DOHH2 (cell line): ENCODE results near the gene UBE2D4.
A peak's percentile ranks its signal among the peaks of the same experiment; 100 is the strongest.
"Not testable (repeated sequence)": the region's sequence is repeated elsewhere in the genome, so short reads cannot be mapped to it uniquely, and the experiment has no call there.

Experiments
- H3F3A ChIP-seq: fragments of 200-600 bp; sonication (generic), shearing (Covaris generic); 2 replicates; pipeline ENCODE4 v1.6.0; 2016; ENCODE audit warnings: antibody characterized with exemption, mild to moderate bottlenecking; ENCODE audit not compliant: control insufficient read depth, insufficient read depth
- H3K27ac ChIP-seq: fragments of 200-600 bp; sonication (generic); 2 replicates; pipeline ENCODE4 v1.5.1; 2014; ENCODE audit warnings: low read depth, mild to moderate bottlenecking, low read length, moderate library complexity
- H3K27me3 ChIP-seq: fragments of 200-600 bp; sonication (generic); 2 replicates; pipeline ENCODE4 v1.6.1; 2014; ENCODE audit warnings: mild to moderate bottlenecking, low read length, mixed read lengths; ENCODE audit not compliant: control insufficient read depth
- H3K36me3 ChIP-seq: fragments of 200-600 bp; sonication (generic); 2 replicates; pipeline ENCODE4 v1.6.1; 2014; ENCODE audit warnings: mild to moderate bottlenecking, low read length, moderate library complexity, mixed read lengths; ENCODE audit not compliant: control insufficient read depth
- H3K4me1 ChIP-seq: fragments of 200-600 bp; sonication (generic); 2 replicates; pipeline ENCODE4 v1.6.1; 2014; ENCODE audit warnings: mild to moderate bottlenecking, low read length, mixed read lengths; ENCODE audit not compliant: control insufficient read depth
- H3K4me2 ChIP-seq: fragments of 200-600 bp; sonication (generic); 2 replicates; pipeline ENCODE4 v1.6.0; 2014; ENCODE audit warnings: mild to moderate bottlenecking, low read length, moderate library complexity
- H3K4me3 ChIP-seq: fragments of 200-600 bp; sonication (generic); 2 replicates; pipeline ENCODE4 v1.5.1; 2014; ENCODE audit warnings: mild to moderate bottlenecking, low read length, mixed read lengths
- H3K79me2 ChIP-seq: fragments of 200-600 bp; sonication (generic); 2 replicates; pipeline ENCODE4 v1.6.1; 2014; ENCODE audit warnings: mild to moderate bottlenecking, low read length, mixed read lengths; ENCODE audit not compliant: control insufficient read depth
- H3K9me2 ChIP-seq: fragments of 200-600 bp; sonication (generic); replicated peaks from 2 replicates; pipeline ENCODE4 v1.6.1; 2014; ENCODE audit warnings: mild to moderate bottlenecking, low read length, mixed read lengths; ENCODE audit not compliant: control insufficient read depth
- H3K9me3 ChIP-seq: fragments of 200-600 bp; sonication (generic); 2 replicates; pipeline ENCODE4 v1.6.1; 2014; ENCODE audit warnings: antibody characterized with exemption, low read length, mixed read lengths; ENCODE audit not compliant: control insufficient read depth, insufficient read depth
- H4K20me1 ChIP-seq: fragments of 200-600 bp; sonication (generic); 2 replicates; pipeline ENCODE4 v1.6.0; 2014; ENCODE audit warnings: low read depth, mild to moderate bottlenecking, antibody characterized with exemption, low read length, moderate library complexity; ENCODE audit not compliant: control insufficient read depth, insufficient read depth
- CTCF ChIP-seq: fragments of 200-600 bp; sonication (generic); IDR thresholded peaks from one replicate; pipeline ENCODE4 v1.5.1; 2014; ENCODE audit warnings: antibody characterized with exemption, mild to moderate bottlenecking, low read depth, low read length; ENCODE audit not compliant: poor library complexity, severe bottlenecking
- EZH2phosphoT487 ChIP-seq: fragments of 200-600 bp; sonication (generic); IDR thresholded peaks from 2 replicates; pipeline ENCODE4 v1.6.1; 2017; ENCODE audit warnings: borderline replicate concordance, mild to moderate bottlenecking, antibody characterized with exemption, low read length, moderate library complexity, mixed read lengths

Gene UBE2D4

GRCh38 chr7:43956027-43956426 lies 29.8 kb downstream of the UBE2D4 start:
- H3K27me3 ChIP-seq = no peaks in the 10 kb centered on the region
- no peaks in the 10 kb centered on the region for H3K9me2 ChIP-seq
- peak overlapping the region; percentile 44 for H3K4me2 ChIP-seq

DNA sequence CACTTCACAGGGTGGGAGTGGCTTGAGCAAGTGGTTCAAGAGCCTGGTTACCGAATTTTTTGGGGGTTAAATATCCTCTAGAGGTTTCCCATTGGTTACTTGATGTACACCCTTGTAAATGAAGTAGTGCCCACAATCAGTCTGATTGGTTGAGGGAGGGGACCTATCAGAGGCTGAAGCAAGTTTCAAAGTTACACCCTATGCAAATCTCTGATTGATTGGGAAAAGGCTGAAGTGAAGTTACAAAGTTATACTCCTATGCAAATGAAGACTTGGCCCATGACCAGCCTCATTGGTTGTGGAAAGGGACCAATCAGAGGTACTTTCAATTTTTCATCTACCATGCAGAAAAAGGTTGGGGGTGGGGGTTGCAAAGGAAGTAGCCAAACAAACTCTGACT lies 34.7 kb downstream of the UBE2D4 start:
- no peaks in the 10 kb centered on the region for H3K36me3 ChIP-seq
- no peak overlapping the region for H3K4me3 ChIP-seq
- no peaks in the 10 kb centered on the region for H3K27me3 ChIP-seq
- no peak for TF ChIP-seq EZH2phosphoT487
- no peak for TF ChIP-seq CTCF
- H3K9me3 ChIP-seq = no peaks in the 10 kb centered on the region
- no peak overlapping the region for H3K27ac ChIP-seq
- peaks cover 7% of the 10 kb centered on the region for H3K4me1 ChIP-seq
- no peaks in the 10 kb centered on the region for H4K20me1 ChIP-seq
- H3K4me2 ChIP-seq = no peak overlapping the region
- H3K79me2 ChIP-seq = no peaks in the 10 kb centered on the region
- no peaks in the 10 kb centered on the region for H3K9me2 ChIP-seq
- H3F3A ChIP-seq = no peaks in the 10 kb centered on the region

More at GRCh38 chr7:43956027-43956426, 29.8 kb downstream of the UBE2D4 start:
- Histone ChIP-seq H3K27ac (no peak overlapping the region), H3F3A (no peaks in the 10 kb centered on the region), H3K4me1 (peaks cover 23% of the 10 kb centered on the region), H3K9me3 (no peaks in the 10 kb centered on the region), H3K4me3 (no peak overlapping the region), H3K36me3 (no peaks in the 10 kb centered on the region), H3K79me2 (no peaks in the 10 kb centered on the region), H4K20me1 (no peaks in the 10 kb centered on the region)
- no peak for TF ChIP-seq CTCF
- TF ChIP-seq EZH2phosphoT487 = no peak

- H3K4me3 ChIP-seq, H3K27me3 ChIP-seq, H4K20me1 ChIP-seq, H3K4me2 ChIP-seq, H3K9me2 ChIP-seq, H3K36me3 ChIP-seq, H3K9me3 ChIP-seq, H3K27ac ChIP-seq, H3F3A ChIP-seq, H3K4me1 ChIP-seq, H3K79me2 ChIP-seq: not testable (repeated sequence)
Measured at GRCh38 chr7:43966392-43966791, 40.2 kb downstream of the UBE2D4 start.

GRCh38 chr7:43968172-43969040 lies 42.2 kb downstream of the UBE2D4 start:
- not testable (repeated sequence) for H3K4me1 ChIP-seq, H3K9me3 ChIP-seq, H3K79me2 ChIP-seq, H3F3A ChIP-seq, H4K20me1 ChIP-seq, H3K27ac ChIP-seq, H3K4me3 ChIP-seq, H3K27me3 ChIP-seq, H3K9me2 ChIP-seq, H3K4me2 ChIP-seq, H3K36me3 ChIP-seq

DNA sequence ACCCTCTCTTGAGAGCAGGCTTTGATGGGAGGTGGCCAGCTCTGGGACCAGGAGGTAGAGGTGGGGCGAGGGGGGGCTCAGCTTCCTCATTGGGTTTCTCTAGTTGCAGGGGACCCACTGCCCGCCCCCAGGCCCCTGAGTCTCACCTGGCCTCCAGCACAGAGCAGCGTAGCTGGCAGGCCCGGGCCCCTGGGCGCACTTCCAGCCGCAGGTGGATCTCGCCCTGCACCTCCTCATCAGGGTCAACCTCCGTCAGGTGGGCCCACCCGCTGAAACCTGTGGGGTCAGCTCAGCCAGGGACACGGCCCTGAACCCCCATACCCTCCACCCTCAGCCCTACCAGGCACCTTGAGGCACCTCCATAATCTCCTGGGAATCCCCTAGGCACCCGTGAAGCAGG lies 43.4 kb downstream of the UBE2D4 start:
- not testable (repeated sequence) for H3K27me3 ChIP-seq, H4K20me1 ChIP-seq, H3F3A ChIP-seq, H3K27ac ChIP-seq, H3K4me2 ChIP-seq, H3K9me3 ChIP-seq, H3K9me2 ChIP-seq, H3K4me1 ChIP-seq, H3K4me3 ChIP-seq, H3K36me3 ChIP-seq, H3K79me2 ChIP-seq

DNA sequence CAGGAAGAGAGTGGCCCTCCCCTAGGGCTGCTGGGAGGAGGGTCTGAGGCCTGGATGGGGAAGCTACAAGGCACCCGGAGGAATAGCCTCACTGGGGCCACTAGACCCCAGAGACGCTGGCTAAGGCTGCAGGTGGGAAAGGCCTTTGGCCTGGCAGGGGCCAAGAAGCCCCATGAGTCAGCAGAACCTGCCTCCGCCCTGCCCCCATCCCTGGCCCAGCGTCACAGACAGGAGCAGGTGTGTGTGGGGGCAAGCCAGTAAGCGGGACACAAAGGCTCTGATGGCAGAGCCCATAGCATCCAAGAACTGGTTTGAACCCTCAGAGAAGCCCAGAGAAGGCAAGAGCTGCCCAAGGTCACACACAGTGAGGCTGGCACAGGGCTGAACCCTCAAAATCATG lies 44.5 kb downstream of the UBE2D4 start:
- not testable (repeated sequence) for H3K27ac ChIP-seq, H3K4me2 ChIP-seq, H3K27me3 ChIP-seq, H3K79me2 ChIP-seq, H3K9me2 ChIP-seq, H3K9me3 ChIP-seq, H3F3A ChIP-seq, H3K36me3 ChIP-seq, H3K4me1 ChIP-seq, H4K20me1 ChIP-seq, H3K4me3 ChIP-seq
